DMS 273 treated with DMSO at 0.1 percent for 48 hours (cell line): Measurements from ENCODE around the gene ADGRB2.
A peak's percentile ranks its signal among the peaks of the same experiment; 100 is the strongest.

Experiments used
- DNase-seq: peaks from one replicate; lab custom pipeline; 2025; lab: John Stamatoyannopoulos, UW

The ADGRB2 gene

DNA sequence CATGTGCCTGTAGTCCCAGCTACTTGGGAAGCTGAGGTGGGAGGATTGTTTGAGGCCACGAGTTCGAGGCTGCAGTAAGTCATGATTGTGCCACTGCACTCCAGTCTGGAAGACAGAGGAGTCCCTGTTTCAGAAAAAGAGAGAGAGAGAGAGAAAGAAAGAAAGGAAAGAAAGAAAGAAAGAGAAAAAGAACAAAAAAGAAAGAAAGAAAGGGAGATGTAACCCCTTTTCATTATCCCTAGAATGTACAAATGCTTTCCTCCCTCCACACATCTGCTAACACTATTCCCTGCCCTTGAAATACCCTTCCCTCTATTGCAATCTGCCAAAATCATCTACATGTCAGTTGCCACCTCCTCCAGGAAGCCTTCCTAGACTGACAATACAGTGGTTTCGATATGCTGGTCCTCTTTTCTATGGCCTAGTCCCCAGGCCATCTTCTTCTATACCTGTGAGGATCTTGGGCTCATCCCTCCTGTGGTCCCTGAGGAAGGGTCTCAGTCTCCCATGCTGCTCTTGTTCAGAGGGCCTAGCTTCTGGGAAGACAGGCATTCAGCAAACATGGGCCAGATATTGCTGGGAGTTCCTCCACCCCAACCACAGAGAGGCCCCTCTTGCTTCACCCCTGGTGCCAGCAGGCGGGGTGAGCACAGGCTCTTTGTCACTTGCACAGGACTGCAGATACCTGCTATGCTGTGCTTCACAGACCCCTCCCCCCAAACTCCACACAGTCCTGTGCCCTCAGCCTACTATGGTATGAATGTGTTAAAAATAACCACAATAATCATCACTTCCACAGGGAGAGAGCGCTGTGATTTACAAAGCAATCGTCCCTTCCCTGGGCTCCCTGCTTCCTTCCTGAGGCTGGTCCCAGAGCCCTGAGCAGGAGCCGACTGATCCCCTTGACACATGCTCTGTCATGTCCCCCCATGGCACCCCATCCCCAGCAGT is 14.1 kb downstream of the ADGRB2 start:
- no peak for DNase-seq

DNA sequence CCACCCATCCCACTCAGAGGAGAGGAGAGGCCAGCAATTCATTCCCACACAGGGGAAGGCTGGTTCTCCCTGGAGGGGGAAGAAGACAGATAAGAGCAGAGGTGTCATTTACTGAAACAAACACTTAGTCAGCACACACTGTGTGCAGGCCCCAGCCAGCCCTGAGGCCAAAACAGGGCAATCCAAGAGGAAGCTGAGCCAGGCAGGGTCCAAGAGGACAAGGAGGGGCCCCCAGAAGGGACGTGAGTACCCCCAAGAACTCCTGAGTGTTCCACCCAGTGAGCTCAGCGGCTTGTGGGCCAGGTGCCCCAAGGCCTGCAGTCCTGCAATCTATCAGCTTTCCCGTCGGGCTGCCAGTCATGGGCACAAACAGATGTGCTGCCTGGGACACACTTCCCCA is 15.8 kb downstream of the ADGRB2 start:
- no peak for DNase-seq

DNA sequence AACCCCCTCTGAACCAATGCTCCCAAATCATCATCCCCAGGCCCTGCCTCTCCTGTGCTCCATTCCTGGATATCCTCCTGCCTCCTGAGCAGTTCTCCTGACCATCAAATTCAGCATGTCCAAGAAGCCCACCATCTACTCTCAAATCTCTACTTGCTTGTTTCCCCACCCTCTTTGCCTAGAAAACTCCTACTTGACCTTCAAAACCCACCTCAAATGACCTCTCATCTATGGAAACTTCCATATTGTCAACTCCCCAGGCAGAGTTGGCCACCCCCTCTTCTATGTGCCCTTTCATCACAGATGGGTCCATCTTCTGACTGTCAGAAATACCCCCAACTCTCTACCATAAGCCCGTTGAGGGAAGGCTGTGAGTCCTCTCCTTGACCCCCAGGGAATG is 16.8 kb downstream of the ADGRB2 start:
- DNase-seq: no peak

DNA sequence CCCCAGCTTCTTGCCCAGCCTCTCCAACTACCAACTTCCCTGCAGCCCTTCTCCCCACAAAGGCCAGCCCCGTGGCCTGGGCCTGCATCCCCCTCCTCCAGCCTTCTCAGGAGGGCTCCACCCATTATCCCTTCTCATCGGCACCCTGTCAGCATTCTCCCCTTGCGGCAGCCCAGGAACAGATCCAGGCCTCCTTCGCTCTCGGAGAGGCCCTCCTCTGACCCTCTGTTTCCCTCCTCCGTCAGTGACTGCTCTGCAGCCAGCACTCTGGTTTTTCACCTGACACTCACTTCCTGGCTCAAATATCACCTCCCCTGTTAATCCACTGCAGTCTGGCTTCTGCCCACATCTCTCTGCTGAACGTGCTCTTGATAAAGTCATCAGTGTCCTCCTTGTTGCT is 17.5 kb downstream of the ADGRB2 start:
- no peak for DNase-seq

DNA sequence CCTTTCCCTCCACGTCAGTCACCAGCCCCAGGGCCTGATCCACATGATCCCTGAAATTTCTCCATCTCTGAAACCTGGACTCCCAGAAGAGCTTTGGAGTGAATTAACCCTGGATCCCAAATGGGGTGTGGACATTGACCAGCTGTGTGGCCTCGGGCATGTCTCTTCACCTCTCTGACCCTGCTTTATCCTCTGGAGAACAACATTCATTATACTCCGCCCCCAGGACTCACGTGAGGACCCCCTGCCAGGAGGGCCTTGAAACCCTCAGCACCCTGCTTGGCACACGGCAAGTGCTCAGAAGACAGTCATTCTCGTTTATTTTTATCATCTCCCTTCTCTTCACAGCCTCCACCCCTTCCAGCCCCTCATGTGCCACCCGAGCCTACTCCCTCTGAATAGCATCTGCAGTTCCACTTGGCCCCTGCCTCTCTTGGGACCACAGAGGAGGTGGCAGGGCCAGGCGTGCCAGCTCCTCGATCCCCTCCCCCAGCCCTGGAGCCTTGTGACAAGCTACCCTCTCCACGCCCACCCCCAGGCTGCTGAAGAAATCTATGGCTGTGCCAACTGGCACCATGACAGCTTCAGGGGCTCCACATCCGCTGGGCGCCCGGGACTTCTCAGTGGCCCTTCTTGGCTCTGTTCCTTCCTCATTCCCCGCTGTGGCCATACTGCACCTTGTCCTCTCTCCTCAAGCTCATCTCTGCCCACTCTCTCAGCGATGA is 18.0 kb downstream of the ADGRB2 start:
- DNase-seq: no peak

DNA sequence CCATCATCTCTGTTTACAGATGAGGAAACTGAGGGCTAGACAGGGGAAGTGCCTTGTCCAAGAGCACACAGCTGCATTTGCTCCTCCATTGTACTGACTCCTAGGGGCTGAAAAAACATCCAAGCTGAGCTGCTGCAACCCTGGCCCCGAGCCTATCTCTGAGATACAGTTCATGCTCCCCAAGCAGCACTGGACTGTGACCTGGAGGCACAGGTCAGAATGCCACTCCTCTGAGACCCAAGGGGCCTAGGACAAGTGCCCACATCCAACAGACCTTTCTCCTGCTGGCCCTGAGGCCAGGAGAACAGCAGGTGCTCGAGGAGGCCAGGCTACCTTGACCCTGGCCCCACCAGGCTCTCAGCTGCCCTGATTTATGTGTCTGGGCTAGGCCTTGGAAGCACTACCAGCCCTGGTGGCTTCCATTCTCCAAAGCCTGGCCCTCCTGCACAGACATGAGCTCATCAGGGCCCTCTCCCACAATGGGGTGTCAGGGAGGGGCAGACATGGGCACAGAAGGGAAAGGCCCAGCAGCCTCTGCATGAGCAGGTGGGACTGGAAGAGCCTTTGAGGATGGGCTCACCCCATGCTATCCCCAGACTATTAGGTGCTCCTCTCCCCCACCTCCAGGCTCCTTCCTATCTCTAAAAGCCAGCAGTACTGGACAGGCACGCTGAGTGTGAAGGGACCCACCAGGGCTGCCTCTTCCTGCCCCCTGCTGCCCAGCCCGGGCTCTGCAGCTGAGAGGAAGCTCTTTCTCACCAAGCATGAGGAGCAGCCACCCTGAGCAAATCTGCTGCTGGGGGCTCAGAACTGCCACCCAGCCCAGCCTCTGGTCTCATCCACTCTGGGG is 18.8 kb downstream of the ADGRB2 start:
- DNase-seq: no peak

DNA sequence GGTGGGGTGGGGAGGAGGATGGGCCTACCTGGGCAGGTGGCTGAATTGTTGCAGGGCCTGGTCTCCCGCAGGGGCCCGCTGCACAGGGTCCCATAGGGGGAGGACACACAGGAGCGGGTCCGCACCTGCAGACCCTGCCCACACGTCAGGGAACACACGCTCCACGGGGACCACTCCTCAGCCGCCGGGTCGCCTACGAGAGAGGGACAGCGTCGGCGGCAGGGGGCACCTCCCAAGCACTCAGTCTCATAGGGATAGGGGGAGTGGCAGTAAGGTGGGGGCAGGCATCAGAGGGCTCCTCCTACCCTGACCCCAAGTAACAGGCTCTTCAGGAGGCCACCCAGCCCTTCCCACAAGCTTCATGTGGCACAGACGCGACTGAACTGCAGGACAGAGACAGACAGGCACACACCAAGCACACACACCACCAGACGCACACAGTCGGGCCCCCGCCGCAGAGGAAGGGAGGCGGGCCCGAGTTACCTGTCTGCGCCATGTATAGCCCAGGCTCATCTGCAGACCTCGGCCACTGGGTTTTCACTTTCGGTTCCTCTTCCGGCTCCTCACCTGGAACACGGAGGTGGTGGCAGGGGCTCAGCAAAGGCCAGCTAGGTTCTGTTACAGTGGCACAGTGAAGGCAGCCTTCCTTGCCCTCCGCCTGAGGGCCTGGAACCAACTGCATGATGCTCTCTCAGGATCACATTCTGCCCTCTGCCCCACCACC is 19.8 kb downstream of the ADGRB2 start:
- no peak for DNase-seq

DNA sequence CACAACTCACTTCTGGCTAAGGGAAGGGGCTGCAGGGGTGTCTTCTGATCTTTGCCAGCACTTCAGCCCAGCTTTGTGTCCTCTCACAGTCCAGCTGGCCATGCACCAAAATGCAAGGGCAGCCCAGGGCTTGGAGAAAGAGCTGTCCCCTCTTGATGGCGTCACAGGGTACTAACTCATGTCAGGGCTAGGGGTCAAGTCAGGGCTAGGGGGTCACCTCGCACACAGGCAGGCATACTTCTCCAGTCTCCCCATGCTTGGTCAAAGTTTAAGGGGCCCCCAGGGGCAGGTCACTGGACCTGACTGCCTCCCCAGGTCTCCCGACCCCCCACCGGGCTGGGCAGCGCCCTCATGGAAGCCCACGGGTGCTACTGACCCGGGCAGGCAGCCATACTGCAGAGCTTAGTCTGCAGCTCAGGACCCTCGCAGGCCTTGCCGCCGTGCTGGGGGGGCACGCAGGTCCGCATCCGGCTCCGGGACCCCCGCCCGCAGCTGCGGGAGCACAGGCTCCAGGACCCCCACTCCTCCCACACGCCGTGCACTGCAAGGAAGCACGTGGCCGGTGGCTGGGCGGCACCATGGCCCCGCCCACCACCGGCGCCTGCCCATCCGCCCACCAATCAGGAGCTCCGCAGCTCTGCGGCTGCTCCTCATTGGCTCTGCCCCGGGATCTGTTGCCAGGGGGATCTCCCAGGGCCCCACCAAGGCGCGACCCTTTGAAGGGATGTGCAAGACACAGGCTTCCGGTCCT is 21.5 kb downstream of the ADGRB2 start:
- DNase-seq: no peak

DNA sequence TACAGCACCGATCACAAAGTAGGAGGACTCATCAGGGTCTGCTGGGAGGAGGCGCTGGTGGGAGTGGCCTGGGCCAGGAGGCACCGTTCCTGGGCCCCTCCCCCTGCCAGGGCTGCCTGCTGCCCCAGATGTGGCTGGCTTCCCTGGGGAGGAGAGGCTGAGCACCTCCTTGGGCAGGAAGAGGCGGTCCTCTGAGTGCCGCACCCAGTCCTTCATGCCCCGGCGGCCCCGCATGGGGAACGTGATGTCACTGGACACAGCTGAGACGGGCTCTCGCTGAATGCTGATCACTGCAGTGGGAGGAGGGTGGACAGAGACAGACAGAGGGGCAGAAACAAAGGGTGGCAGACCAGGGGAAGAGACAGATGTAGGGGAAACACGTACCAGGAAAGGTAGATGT is 24.8 kb downstream of the ADGRB2 start:
- DNase-seq: no peak

DNA sequence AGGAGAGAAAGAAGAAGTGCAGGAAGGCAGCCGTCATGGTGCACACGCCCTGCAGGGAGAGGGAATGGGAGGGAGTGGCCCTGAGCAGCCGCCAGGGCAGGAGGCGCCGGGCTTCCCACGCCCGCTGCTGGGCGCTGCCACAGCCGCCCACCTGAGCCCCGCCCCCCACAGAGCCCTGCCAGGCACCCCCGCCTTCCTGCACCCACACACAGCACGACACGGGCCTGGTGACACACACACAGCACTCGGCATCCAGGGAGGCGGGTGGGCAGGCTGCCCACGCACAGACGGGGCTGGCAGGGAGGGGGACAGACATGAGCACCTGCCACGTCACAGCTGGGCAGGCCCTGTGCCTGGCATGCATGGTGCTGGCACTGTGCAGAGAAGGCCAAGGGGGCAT is 27.5 kb downstream of the ADGRB2 start:
- no peak for DNase-seq

DNA sequence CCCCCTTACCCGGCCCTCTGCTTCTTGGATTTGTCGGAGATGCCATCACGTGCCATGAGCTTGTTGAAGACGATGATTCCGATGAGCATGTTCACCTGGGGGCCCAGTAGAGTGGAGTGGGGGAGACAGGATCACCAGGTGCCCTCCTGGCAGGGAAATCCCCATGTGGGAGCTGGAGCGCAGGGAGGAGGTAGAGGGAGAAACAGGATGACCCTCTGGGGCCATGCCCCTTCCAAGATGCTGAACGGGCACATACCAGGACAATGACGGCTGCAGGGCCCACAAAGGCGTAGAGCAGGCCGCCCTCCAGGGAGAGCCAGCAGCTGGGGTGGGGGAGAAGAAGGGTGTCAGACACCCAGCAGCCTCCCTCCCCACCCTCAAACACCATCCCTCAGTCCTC is 28.6 kb downstream of the ADGRB2 start:
- DNase-seq: no peak

DNA sequence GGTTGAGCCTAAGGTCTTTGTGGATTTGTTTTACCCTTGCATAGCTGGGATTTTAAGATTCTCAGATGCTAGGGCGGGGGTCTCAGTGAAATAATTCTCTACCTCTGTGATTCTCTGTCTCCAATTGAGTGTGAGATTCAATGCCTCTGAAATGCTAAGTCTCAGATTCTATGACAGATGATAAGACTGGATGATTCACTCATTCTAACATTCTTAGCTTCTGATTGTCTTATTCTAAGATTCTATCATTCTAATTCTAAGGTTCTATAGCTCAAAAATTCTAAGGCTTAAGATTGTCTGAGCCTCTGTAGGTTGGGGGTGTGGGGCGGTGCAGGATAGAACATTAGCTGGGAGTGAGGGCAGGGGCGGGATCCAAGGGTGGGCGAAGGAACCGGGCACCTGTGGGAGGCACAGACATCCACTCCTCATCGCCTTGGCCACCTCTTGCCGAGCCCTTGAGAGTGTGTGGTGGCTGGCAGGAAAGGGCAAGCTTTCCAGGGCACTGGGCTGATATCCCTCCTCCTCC is 29.5 kb downstream of the ADGRB2 start:
- no peak for DNase-seq

DNA sequence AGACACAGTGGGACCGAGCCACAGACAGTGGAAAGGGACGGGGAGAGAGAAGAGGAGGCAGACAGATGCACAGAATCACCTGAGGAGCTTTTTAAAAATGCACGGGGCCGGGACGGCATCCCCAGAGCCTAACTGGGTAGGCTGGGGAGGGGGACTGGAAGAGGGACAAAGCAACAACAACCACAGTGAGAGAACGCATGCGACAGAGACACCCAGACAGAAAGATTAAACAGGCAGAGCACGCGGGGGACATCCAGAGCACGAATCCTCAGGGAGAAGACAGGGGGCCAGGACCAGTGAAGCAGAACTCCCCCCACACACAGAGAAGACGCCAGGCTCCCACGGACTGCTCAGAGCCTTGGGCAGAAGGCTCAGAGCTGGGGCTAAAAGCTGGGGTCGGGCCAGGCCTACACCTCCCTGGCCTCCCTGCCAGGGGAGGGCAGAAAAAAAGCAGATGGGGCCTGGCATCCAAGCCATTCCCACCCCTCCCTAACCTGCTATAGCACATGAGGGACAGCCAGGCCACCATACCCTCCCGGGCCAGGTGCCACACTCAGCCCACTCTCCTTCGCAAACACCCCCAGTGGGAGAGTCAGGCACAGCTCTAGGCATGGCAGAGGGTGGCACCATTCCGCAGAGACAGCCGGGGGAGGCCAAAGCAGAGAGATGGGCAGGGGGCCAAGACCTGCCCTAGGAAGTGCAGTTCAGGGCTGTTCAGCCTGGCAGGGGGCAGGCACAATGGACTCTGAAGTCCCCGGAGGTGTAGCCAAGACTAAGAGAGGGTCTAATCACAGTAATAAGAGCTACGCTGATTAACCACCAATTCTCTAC is 30.5 kb downstream of the ADGRB2 start:
- DNase-seq: peak; percentile 30

DNA sequence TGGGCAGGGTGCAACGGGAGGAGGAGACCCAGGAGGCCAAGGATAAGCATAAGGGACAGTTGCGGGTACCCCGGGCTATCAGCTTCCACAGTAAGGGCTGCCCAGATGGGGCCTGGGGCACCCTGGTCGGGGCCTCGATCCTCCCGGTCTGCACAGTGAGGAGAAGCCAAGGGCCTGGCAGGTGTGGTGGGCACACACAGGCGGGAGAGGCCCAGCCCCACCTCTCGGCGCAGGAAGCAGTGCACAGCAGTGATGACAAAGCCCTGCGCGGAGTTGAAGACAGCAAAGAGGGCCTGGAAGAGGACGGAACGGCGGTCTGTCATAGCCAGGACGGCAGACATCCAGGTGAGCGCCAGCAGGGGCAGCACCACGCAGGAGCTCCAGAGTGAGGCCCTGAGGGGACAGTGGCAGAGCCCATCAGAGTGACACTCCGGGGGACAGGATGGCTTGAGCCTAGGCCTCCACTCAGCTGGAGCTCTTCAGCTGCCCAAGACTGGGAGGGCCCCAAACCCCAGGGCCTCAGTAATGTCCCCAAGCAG is 31.3 kb downstream of the ADGRB2 start:
- DNase-seq: no peak

DNA sequence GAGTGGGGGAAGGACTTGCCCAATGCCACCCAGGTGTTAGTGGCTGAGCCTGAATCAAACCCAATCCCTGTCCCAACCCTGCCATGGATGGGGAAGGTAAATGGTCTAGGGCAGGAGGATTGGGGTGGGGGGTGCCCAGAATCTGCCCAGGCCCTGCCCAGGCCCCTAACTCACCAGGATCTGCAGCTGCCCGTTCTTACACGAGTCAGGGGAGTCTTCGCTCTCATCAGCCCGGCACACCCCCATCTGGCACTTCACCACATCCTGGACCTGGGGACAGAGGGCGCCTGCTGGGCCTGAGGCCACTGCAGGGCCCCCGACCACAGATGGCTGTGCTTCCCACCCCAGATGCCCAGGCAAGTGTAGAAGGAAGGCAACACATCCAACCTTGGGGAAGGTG is 31.8 kb downstream of the ADGRB2 start:
- no peak for DNase-seq

DNA sequence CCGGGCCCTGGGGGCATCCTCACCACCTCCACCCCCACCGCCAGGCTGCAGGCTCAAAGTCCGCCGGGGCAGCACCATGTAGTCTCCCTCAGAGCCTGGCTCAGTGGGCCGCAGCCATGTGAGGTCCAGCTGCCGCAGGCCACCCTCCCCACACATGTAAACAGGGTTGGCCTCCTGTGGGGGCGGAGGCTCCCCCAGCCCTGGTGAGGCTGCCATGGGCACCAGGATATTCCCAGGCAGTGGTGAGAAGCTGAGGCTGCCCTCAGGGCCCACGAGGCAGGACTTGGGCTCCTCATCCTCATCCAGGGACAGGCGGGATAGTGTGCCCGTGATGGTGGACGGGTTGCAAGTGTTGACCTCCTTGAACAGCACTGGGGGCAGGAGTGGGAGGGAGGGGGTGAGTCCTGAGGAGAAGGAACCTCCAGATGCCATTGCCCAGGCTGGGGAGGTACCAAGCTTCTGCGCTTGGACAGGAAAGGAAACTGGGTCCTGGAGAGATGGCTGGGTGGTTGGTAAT is 33.0 kb downstream of the ADGRB2 start:
- DNase-seq: no peak

DNA sequence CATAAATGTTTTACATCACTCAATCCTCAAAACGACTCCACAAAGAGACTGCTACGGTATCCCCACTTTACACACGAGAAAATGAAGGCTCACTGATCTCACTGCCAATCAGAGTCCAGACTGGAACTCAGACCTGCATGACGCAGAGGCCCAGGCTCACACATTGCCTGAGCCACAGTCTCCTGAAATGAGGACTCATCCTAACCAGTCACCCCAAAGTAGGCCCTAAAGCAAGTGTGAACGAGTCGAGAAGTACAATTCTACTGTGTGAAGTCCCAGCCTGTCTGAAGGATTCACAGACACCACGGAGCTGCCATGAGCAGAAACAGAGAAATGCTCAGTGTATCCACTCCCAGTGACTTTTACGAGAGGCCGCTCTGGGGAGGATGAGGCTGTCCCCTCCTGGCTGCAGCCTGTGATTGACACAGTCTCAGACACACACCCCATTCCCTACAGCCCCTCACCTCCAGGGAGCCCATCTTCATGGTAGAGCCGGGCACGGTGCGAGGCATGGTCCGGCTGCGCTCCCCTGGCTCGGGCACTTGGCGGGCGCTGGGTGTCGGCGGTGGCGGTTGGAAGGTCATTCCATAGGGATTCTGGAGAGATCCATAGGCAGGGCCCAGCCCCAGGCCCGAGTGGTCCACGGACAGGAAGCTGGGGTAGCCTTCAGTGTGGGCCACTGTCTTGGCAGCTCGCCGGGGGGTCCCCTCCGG is 33.6 kb downstream of the ADGRB2 start:
- no peak for DNase-seq

DNA sequence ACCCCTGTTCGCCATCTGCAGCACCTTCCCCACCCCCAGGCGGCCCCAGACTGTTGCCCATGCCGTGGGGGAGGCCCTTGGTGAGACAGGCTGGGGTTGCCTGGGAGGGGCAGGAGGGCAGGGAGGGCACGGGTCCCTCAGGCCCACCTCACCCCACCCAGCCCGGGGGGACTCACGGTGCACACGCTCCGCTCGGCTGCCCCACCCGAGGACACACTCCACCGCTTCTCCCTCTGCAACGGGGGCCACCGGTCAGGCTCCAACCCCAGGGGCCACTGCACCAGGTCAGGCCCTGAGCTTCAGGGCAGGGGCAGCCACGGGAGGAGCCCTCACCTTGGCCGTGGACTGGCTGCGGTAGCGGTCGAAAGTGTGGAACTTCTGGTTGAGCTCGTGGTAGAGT is 36.3 kb downstream of the ADGRB2 start:
- no peak for DNase-seq

DNA sequence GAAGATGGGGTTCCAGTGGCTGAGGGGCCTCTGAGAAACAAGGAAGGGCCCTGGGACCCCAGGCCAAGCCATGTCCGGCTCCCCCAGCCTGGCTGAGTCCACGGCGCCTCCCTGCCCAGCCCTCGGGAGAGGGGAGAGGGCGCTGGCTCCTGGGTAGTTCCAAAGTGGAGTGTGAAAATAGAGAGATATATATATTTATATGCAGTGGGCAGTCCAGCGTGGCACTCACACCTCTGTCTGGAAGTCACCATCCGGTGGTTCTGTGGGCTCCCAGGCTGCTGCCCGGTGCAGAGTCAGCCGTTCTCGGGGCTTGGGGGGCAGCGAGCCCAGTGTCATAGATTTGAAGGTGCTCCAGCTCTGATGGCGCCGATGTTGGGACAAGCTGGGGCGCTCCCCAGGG is 36.9 kb downstream of the ADGRB2 start:
- DNase-seq: no peak
